NCI-H526 (cell line): ENCODE results near the gene TRA2B.

Experiments
- DNase-seq, 2 experiments: peaks; one replicate each; lab custom pipeline; 2025; lab: John Stamatoyannopoulos, UW

TRA2B gene

GRCh38 chr3:185950728-185951127 is 12.9 kb upstream of the TRA2B start:
- no peak for DNase-seq

GRCh38 chr3:185949515-185949914 is 11.7 kb upstream of the TRA2B start:
- DNase-seq, result no peak

GRCh38 chr3:185948292-185948691 is 10.5 kb upstream of the TRA2B start:
- DNase-seq, result no peak

GRCh38 chr3:185943760-185944106 is 5.9 kb upstream of the TRA2B start:
- DNase-seq, result no peak

GRCh38 chr3:185942907-185943759 is 5.3 kb upstream of the TRA2B start:
- DNase-seq, result peak; percentile 91 to 95

GRCh38 chr3:185942396-185942795 is 4.6 kb upstream of the TRA2B start:
- DNase-seq, result no peak

GRCh38 chr3:185940951-185941350 is 3.1 kb upstream of the TRA2B start:
- DNase-seq, result no peak

GRCh38 chr3:185939721-185940120 is 1.9 kb upstream of the TRA2B start:
- DNase-seq, result no peak

- peak; percentile 65 to 96 for DNase-seq
These were observed 763 bp downstream of the TRA2B start for GRCh38 chr3:185936814-185937688.

- DNase-seq, result no peak
These were observed 1.6 kb downstream of the TRA2B start for GRCh38 chr3:185936273-185936629.

- no peak for DNase-seq
These were observed 2.1 kb downstream of the TRA2B start for GRCh38 chr3:185935465-185936272.

GRCh38 chr3:185934767-185935464 is 2.9 kb downstream of the TRA2B start:
- DNase-seq, result no peak

GRCh38 chr3:185934174-185934557 is 3.6 kb downstream of the TRA2B start:
- DNase-seq, result no peak

GRCh38 chr3:185933374-185934173 is 4.2 kb downstream of the TRA2B start:
- no peak for DNase-seq

GRCh38 chr3:185931777-185932612 is 5.8 kb downstream of the TRA2B start:
- DNase-seq, result no peak

- no peak for DNase-seq
These were observed 7.3 kb downstream of the TRA2B start for GRCh38 chr3:185930393-185931107.

- no peak for DNase-seq
These were observed 8.3 kb downstream of the TRA2B start for GRCh38 chr3:185929192-185930151.

GRCh38 chr3:185928496-185928895 is 9.3 kb downstream of the TRA2B start:
- DNase-seq, result no peak
